Adipose tissue (tissue), 3 donors: ENCODE results near the gene SAA1. TPM values are rescaled to one million over a fixed set of nuclear protein-coding genes. Genes with fewer than 3 reads are reported as not detected.
"Not testable (repeated sequence)": the region's sequence is repeated elsewhere in the genome, so short reads cannot be mapped to it uniquely, and the experiment has no call there.

Experiments used
- H3K27ac ChIP-seq: one replicate; pipeline ENCODE4 v1.5.1; 2013; ENCODE audit warnings: low read depth, low read length
- WGBS, 3 donors: extraction: QIAGEN DNeasy Blood & Tissue Kit; methylation state at CpG; one replicate each; pipeline ENCODE4 v1.1.7; 2013; 5-methylcytosine and 5-hydroxymethylcytosine counted together
- polyA plus RNA-seq, 3 donors: library from polyadenylated mRNA; stranded (reverse); fragments of 200-250 nt; gene quantifications; one replicate each; pipeline ENCODE4 v1.2.3, GENCODE V29; 2013
- donor health status: healthy with polysubstance abuse.
- donor health status: Bipolar disorder and iron deficiency.
- donor health status: healthy.

Gene SAA1
- polyA plus RNA-seq, 3 donors: 438 to 7,745 (median 1,180) TPM

DNA sequence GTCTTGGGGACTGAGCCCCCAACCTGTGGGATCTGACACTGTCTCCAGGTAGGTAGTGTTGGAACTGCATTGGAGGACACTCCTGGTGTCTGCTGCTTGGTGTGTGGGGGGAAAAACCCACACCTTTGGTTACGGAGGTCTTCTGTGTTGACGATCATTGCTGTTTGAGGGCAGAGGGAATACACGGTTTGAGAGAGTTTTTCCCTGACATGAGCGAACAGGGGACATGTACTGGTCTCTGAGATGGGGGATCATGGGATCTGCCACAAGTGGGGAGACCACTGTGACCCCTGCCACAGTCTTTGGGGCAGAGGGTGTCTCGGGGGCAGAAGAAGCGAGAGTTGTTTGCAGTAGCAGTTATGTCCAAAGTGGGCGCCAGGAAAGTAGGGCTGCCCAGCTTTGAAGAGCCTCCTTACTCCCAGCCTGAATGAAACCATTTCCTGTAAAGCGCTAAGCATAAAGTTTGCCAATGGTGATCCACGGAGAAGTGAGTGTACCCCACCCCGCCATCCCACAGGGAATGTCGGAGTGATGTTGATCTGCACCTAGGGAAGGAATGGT lies 12.2 kb upstream of the SAA1 start:
- no peak overlapping the region for H3K27ac ChIP-seq
- WGBS, 3 donors: 80 to 89% (median 82%) methylated on average over 11 of the region's 11 CpGs

DNA sequence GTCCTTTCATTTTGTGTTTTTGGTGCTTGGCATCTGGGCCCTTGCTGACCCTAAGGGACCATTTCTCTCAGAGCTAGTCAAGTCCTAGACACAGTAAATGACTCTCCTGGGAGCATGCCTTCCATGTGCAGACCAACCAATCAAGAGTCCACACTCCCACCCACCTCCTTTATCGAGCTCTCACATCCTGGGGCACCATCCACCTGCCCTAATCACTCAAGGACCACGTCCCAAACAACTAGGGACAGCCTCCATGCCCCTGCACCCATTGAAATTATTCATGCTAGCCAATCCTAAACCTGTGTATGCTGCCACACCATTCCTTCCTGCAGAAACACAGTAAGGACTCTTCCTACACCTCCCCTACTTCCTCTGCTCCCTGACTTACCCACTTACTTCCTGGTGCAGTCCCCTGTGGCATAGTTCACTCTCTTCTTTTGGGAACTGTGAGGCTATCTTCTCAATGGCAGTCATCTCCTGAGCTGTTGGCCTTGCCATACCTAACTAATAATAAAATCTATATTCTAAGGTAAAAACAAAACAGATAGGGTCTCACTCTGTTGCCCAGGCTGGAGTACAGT lies 11.2 kb upstream of the SAA1 start:
- WGBS, 3 donors: 55 to 75% (median 70%) methylated on average over 2 of the region's 2 CpGs

DNA sequence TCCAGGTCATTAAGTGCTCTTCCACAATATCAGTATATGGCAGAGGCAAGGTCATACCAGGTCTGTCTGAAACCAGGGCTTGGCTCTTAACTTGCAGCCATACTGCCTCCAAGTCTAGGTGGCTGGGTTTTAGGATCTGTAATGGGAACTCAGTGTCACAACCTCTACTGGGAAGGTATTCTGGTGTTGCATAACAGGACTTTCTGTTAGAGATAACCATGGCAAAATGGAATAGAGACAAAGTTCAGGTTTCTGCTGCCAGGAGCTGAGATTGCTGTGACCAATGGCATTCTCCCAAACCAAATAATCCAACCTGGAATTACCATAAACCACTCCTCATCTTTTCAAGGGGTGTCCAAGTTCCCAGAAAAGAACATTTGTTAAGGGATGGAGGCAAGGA lies 6.8 kb upstream of the SAA1 start:
- H3K27ac ChIP-seq: no peak overlapping the region

More for the DNA sequence above, 11.2 kb upstream of the SAA1 start:
- no peak overlapping the region for H3K27ac ChIP-seq

DNA sequence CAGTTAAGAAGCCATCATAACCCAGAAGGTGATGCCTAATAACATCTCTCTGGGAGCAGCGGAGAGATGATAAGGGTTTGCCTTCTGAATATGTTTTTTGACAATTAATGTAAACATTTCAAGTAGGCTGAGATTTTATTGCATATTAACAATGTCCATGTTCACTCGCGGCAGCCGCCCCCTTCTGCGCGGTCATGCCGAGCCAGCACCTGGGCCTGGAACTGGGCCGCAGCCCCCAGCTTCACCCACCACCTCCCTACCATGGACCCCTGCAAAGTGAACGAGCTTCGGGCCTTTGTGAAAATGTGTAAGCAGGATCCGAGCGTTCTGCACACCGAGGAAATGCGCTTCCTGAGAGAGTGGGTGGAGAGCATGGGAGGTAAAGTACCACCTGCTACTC lies 4.3 kb upstream of the SAA1 start:
- WGBS, 3 donors: 93 to 95% (median 93%) methylated on average over 14 of the region's 14 CpGs
- H3K27ac ChIP-seq: no peak overlapping the region

DNA sequence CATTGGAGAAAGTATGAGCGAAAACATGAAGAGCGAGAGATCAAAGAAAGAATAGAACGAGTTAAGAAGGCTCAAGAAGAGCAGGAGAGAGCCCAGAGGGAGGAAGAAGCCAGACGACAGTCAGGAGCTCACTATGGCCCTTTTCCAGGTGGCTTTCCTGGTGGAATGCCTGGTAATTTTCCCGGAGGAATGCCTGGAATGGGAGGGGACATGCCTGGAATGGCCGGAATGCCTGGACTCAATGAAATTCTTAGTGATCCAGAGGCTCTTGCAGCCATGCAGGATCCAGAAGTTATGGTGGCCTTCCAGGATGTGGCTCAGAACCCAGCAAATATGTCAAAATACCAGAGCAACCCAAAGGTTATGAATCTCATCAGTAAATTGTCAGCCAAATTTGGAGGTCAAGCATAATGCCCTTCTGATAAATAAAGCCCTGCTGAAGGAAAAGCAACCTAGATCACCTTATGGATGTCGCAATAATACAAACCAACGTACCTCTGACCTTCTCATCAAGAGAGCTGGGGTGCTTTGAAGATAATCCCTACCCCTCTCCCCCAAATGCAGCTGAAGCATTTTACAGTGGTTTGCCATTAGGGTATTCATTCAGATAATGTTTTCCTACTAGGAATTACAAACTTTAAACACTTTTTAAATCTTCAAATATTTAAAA lies 3.2 kb upstream of the SAA1 start:
- 60 to 74% (median 74%) methylated on average over 8 of the region's 8 CpGs for WGBS, 3 donors

DNA sequence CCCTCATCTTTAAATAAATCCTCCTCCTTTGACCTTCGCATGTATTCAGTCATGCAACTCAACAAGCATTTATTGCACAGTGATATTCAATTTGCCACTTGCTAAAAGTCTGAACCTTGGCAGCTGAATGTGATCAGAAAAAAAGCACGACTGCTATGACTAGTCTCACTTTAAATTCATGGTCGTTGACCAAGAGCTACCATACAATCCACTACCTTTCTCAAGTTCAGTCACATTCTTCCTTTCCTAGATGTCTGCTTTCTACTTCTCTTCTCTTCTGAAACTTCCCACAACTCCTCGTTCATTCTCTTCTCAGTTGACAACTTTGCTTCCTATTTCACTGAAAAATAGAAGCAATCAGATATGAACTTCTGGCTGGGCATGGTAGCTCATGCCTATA lies 2.0 kb upstream of the SAA1 start:
- H3K27ac ChIP-seq: no peak overlapping the region
- 70 to 78% (median 76%) methylated on average over 4 of the region's 4 CpGs for WGBS, 3 donors

More for the DNA sequence above, 3.2 kb upstream of the SAA1 start:
- H3K27ac ChIP-seq: not testable (repeated sequence)

DNA sequence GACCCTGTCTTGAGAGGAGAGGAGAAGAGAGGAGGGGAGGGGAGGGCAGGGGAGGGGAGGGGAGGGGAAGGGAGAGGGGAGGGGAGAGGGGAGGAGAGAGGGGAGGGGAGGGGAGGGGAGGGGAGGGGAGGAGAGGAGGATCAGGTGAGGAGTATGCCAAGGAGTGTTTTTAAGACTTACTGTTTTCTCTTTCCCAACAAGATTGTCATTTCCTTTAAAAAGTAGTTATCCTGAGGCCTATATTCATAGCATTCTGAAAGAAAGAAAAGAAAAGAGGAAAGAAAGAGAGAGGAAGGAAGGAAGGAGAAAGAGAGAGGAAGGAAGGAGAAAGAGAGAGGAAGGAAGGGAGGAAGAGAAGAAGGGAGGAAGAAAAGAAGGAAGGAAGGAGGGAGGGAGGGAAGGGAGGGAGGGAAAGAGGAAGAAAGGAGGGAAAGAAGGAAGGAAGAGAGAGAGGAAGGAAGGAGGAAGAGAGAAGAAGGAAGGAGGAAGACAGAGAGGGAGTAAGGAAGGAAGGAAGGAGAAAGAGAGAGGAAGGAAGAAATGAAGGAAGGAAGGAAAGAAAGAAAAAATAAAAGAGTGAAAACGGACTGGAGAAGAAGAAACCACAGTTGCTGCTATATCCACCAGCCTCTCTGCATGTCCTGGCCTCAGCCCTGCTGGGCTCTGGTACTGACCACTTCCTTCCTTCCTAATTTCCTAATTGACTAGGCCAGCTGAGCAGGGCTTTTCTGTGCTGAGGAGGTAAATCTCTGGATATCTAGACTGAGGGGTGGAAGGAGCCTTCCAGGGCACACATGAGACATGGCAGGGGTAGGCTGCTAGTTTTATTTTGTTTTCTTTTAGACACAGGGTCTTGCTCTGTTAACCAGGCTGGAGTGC lies 1.1 kb upstream of the SAA1 start:
- WGBS, 3 donors: 14 to 59% (median 35%) methylated on average over 1 of the region's 1 CpG
- H3K27ac ChIP-seq: no peak overlapping the region

DNA sequence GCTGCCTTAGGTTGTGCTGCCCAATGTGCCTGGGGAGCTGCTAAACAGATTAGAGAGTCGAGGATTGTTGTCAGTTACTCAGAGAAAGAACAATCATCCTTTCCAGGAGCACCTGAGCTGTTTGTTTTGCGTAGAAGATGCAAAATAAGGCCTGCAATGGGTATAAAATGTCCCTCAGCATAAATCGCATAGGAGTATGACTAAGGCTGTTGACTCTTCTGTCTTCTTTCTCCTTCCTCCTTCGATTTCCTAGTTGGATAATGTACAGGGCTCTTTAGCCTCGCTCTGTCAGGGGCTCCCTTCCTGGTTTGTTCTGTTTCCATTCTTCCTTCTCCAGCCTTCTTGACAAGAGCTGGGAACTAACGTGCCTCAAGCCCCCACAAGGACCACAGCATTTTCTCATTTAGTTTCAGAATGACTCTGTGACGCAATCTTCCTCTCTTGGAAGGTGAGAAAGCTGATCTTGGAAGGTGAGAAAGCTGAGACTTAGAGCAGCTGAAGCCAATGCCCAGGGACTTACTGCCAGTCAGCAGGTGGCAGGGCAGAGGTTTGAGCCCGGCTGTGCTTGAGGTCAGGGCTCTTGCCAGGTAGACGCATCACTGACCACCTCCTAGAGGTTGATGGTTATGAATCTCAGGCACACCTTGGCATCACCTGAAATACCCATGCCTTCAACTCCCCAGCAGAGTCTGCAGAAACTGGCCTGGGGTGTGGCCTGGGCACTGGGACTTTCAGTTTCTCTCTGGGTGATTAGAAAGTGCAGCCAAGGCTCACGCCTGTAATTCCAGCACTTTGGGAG lies 1.5 kb downstream of the SAA1 start:
- not testable (repeated sequence) for H3K27ac ChIP-seq
- WGBS, 3 donors: 70 to 82% (median 71%) methylated on average over 3 to 6 of the region's 10 CpGs

DNA sequence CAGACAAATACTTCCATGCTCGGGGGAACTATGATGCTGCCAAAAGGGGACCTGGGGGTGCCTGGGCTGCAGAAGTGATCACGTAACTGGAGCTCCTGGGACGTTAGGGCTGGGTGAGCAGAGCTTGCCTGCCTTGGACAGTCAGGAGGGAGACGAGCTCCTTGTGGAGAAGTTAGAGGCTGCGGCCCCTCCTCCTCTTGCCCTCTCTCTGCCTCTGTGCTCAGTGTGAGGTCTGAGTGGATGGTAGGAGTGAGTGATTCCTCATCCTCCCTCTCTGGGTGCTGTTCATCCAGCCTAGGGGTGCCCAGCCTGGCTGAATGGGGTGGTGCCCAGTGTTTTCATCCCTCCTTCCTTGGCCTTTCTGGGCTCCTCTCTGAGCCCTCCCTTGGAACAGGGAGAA lies 3.2 kb downstream of the SAA1 start:
- H3K27ac ChIP-seq: not testable (repeated sequence)
- WGBS, 3 donors: 45 to 89% (median 71%) methylated on average over 1 to 2 of the region's 5 CpGs

DNA sequence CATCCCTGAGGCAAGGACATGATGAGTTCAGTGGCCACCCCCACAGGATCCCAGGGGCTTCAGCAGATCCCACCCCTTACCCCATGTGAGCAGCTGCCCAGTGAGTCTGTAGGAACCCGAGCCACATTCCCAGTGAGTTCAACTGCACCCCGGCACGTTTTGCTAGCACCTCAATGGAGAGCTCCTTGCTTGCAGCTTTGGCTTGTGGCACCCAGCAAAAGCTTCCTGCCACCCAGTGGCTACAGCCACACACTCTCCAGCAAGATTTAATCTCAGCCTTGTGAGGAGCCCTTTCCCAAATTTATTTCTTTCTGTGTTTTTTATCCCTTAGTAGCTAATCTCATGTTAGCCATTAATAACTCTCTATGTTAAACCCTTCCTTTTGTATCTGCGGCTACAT lies 4.0 kb downstream of the SAA1 start:
- H3K27ac ChIP-seq: no peak overlapping the region
- 75 to 77% (median 76%) methylated on average over 4 of the region's 4 CpGs for WGBS, 3 donors

DNA sequence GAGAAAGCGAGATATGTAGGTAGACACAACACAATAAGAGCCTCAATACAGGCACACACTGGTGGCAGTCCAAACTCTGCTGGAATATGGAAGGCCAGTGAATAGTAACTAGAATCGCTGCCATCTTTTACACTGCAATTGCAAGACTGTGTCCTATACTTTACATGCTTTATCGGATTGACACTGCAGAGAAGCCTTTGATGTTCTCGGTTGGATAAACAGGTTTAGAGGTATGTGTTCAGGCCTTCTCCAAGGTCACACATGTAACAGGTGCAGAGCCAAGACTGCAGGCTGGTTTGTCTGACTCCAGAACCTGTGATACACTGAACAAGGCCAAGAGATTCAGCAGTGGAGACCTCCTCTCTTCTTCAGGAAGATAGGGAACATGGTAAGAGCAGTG lies 5.1 kb downstream of the SAA1 start:
- no peak overlapping the region for H3K27ac ChIP-seq
- 50 to 81% (median 70%) methylated on average over 4 of the region's 4 CpGs for WGBS, 3 donors

DNA sequence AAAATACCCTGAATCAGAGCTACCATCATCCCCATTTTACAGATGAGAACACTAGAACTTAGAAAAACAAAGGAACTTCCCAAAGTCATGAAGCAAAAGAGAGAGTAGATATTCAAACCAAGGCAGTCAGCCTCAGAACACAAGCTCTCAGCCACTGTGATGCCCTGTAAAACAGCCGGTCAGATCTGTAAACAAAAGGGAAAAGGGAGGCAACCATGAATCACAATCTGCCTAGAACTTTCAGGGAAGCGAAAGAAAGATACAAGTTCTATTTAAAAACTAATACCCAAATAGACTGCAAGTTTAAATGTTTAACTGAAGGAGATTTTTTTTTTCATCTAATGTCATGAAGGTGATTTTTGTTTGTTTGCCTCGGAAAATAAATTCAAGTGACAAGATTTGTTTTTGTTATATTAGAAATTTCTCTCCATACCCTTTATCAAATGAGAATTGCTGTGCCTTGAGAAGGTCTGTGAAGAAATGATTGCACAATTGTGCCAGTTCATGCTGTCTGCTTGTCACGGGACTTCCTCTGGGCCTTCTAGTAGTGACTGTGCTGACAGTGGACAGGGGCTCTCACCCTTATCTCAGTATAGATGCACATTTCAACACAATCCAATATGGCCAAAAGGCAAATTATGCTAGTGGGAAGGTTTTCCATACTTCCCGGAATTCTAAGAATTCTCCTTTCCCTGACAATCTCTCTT lies 11.7 kb downstream of the SAA1 start:
- 71 to 90% (median 72%) methylated on average over 5 of the region's 5 CpGs for WGBS, 3 donors

DNA sequence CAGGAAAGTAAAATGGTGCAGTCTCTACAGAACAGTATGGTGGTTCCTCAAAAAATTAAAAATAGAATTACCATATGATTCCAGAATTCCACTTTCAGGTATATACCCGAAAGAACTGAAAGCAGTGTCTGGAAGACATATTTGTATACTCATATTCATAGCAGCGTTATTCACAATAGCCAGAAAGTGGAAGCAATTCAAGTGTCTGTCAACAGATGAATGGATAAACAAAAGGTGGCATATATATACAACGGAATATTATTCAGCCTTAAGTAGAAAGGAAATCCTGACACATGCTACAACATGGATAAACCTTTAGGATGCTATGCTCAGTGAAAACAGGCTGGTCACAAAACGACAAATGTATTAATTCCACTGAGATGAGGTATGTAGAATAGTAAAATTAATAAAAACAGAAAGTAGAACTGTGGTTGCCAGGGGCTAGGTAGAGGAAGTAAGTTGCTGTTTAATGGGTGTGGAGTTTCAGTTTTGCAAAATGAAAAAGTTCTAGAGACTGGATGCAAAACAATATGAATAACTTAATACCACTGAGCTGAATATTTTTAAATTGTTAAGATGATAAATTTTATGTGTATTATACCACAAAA lies 14.5 kb downstream of the SAA1 start:
- H3K27ac ChIP-seq: no peak overlapping the region
- 75 to 91% (median 82%) methylated on average over 4 of the region's 4 CpGs for WGBS, 3 donors

More for the DNA sequence above, 11.7 kb downstream of the SAA1 start:
- H3K27ac ChIP-seq: no peak overlapping the region

DNA sequence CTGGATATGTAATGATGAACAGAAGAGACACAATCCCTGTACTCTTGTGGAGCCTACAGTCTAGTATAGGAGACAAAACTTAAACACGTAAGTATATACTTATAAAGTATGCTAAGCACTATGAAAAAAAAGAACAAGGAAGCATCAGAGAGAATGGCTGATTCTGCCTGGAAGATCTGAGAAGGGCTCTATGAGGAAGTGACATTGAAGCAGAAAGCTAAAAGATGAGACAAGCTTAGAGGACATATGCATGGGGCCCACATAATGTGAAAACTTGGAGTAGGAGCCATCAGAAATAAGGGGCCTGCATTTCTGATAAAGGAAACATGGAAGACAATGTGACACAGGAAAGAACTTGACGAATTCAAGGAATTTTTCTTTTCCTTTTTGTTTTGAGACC lies 16.6 kb downstream of the SAA1 start:
- WGBS, 3 donors: 84 to 93% (median 90%) methylated on average over 2 of the region's 2 CpGs

DNA sequence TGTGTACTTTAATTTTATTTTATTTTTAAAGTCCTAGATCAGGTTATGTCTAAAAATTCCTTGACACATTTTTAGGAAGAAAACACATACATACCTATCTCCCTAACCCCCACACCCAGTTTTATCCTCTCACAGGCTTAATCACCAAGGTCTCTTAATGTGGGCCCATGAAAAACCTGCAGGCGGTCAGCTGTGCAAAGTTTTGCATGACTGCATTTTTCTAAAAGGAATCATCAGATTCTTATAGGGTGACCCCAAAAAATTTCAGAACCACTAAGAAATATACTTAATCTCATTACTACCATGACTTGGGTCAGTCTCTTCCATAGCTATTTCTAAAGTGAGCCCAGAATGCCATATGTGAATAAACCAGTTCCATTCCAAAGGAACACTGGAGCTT lies 19.8 kb downstream of the SAA1 start:
- H3K27ac ChIP-seq: no peak overlapping the region
- WGBS, 3 donors: 96 to 97% (median 97%) methylated on average over 1 of the region's 1 CpG

More for the DNA sequence above, 16.6 kb downstream of the SAA1 start:
- no peak overlapping the region for H3K27ac ChIP-seq

DNA sequence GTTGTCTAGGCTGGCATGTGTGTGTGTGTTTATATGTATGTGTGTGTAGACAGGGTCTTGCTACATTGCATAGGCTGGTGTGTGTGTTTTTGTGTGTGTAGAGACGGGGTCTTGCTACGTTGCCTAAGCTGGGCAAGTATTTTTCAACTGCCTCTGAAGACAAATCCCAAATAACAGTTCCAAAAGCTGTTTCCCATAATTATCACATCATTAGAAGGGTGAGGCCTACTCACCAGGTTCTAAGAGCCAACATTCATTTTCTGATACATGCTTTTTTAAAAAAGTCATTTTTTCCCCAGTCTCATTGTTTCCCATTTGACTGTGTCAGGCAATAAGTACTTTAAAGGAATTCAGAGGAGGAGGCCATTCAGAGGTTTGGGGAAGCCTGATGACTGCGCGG lies 22.8 kb downstream of the SAA1 start:
- H3K27ac ChIP-seq: no peak overlapping the region
- 95 to 98% (median 95%) methylated on average over 4 of the region's 4 CpGs for WGBS, 3 donors

DNA sequence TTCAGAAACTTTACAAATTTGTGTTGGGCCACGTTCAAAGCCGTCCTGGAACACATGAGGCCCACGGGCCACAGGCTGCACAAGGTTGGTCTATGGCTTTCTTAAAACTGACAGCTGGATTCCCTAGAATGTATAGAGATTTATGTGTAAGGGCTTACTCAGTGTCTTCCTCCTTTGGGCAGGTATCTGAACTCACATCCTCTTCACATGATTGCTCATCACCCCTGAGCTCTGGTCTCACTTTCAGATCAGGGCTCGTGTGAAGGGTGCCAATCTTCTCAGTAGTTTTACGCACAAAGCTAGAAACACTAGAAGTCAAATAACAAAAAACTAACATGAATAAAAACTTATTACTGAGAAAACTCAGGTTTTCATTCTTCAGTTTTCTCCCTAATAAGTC lies 28.8 kb downstream of the SAA1 start:
- WGBS, 3 donors: 92 to 95% (median 94%) methylated on average over 5 of the region's 5 CpGs
- no peak overlapping the region for H3K27ac ChIP-seq
